Thyroid gland (tissue), 4 donors: ENCODE measurements around the gene MGAT1.

ENCODE experiments used
- POLR2A ChIP-seq, 2 donors: fragments of 450-650 bp; IDR thresholded peaks; one replicate each; pipeline ENCODE4 v1.6.1; 2017; ENCODE audit warnings: antibody characterized with exemption in 2 of 2, mild to moderate bottlenecking in 2 of 2, moderate library complexity in 1 of 2
- TF ChIP-seq, protein P1 (sequence below), 6 experiments: fragments of 200-600 bp in 3 of 6; fragments of 450-650 bp in 3 of 6; sonication (generic) in 3 of 6; IDR thresholded peaks; one replicate each; pipeline ENCODE4 v1.5.1; 2016 to 2019; ENCODE audit warnings: antibody characterized with exemption in 6 of 6, mild to moderate bottlenecking in 2 of 6, inconsistent platforms in 1 of 6, moderate library complexity in 1 of 6

DNA sequence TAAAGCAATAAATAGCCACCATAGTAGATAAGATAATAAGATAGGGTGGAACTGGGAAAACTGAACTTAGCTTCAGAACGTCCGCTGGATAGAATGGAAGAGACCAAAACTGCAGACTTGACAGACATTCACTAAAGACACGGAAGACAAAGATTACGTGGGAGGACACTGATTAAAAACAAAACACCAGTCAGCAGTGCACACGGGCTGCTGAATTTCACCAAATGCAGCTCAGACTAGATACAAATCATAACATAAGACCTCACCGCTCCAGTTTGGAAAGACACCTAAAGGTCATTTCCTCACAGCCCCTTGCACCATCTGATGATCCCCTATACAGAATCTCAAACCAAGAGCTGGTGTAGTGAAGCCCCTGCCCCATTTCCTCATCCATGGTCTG lies 59.9 kb downstream of the MGAT1 start:
- TF ChIP-seq, protein P1, sequence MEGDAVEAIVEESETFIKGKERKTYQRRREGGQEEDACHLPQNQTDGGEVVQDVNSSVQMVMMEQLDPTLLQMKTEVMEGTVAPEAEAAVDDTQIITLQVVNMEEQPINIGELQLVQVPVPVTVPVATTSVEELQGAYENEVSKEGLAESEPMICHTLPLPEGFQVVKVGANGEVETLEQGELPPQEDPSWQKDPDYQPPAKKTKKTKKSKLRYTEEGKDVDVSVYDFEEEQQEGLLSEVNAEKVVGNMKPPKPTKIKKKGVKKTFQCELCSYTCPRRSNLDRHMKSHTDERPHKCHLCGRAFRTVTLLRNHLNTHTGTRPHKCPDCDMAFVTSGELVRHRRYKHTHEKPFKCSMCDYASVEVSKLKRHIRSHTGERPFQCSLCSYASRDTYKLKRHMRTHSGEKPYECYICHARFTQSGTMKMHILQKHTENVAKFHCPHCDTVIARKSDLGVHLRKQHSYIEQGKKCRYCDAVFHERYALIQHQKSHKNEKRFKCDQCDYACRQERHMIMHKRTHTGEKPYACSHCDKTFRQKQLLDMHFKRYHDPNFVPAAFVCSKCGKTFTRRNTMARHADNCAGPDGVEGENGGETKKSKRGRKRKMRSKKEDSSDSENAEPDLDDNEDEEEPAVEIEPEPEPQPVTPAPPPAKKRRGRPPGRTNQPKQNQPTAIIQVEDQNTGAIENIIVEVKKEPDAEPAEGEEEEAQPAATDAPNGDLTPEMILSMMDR (IDR thresholded peaks at IDR 0.05): no peak
- TF ChIP-seq POLR2A (IDR thresholded peaks at IDR 0.05): no peak
